Upper lobe of left lung (tissue), 6 donors: ENCODE measurements around the gene CSF3R. TPM values are rescaled to one million over a fixed set of nuclear protein-coding genes. Genes with fewer than 3 reads are reported as not detected.

ENCODE experiments used
- ATAC-seq, 2 donors: fragments of 200-7000 bp; cut with Tn5 transposase; one replicate each; pipeline ENCODE4 v1.9.1; 2022; ENCODE audit warnings: mild to moderate bottlenecking in 2 of 2, moderate library complexity in 2 of 2; ENCODE audit not compliant: low FRiP score in 2 of 2
- DNase-seq, 2 donors: peaks; one replicate each; pipeline ENCODE4 v3.0.0-alpha.2; 2019 to 2020
- H3K27ac ChIP-seq, 4 donors: fragments of 200-600 bp; sonication (generic); one replicate each; pipeline ENCODE4 v1.5.1; 2016 to 2019
- H3K27me3 ChIP-seq, 4 donors: fragments of 200-600 bp; sonication (generic); one replicate each; pipeline ENCODE4 v1.5.1; 2017 to 2019
- H3K36me3 ChIP-seq, 4 donors: fragments of 200-600 bp; sonication (generic); one replicate each; pipeline ENCODE4 v1.5.1; 2016 to 2019
- H3K4me1 ChIP-seq, 4 donors: fragments of 200-600 bp; sonication (generic); one replicate each; pipeline ENCODE4 v1.5.1; 2018 to 2019
- H3K4me3 ChIP-seq, 4 donors: fragments of 200-600 bp; sonication (generic); one replicate each; pipeline ENCODE4 v1.5.1; 2017 to 2019; ENCODE audit warnings: mild to moderate bottlenecking in 2 of 4, moderate library complexity in 1 of 4
- H3K9me3 ChIP-seq, 4 donors: fragments of 200-600 bp; sonication (generic); one replicate each; pipeline ENCODE4 v1.5.1; 2018 to 2019
- CTCF ChIP-seq, 6 experiments: fragments of 450-650 bp in 4 of 6; fragments of 200-600 bp in 2 of 6; sonication (generic) in 2 of 6; IDR thresholded peaks; one replicate each; pipeline ENCODE4 v1.5.1; 2016 to 2019; ENCODE audit warnings: antibody characterized with exemption in 6 of 6
- EP300 ChIP-seq, 4 donors: sonication (generic); formaldehyde crosslinking; IDR thresholded peaks; one replicate each; pipeline ENCODE4 v1.5.1; 2017; ENCODE audit warnings: antibody characterized with exemption in 4 of 4, control low read depth in 2 of 4
- POLR2A ChIP-seq, 4 donors: fragments of 450-650 bp; IDR thresholded peaks; one replicate each; pipeline ENCODE4 v1.5.1; 2016 to 2017; ENCODE audit warnings: antibody characterized with exemption in 4 of 4, mild to moderate bottlenecking in 2 of 4
- POLR2AphosphoS5 ChIP-seq, 2 donors: sonication (generic); formaldehyde crosslinking; IDR thresholded peaks; one replicate each; pipeline ENCODE4 v1.5.1; 2017; ENCODE audit warnings: antibody characterized with exemption in 2 of 2
- WGBS, 2 donors: methylation state at CpG; one replicate each; pipeline ENCODE4 v1.1.5; 2017 to 2018; 5-methylcytosine and 5-hydroxymethylcytosine counted together
- total RNA-seq, 6 donors: library from RNA; depleted of rRNA in 4 of 6; stranded (reverse); fragments of >200 nt in 4 of 6; gene quantifications; one replicate each; pipeline versions ENCODE4 v1.1.0 to v1.2.1, GENCODE V29; 2016 to 2021
- donor health status: DM: no; HTN: no; CAD: no; lungs with moderate emphysema.
- donor health status: DM: no; HTN: yes; CAD: no; lungs with severe emphysema.

The CSF3R gene
- total RNA-seq, 6 donors from 2014 or later, result 192 to 851 (median 261) TPM

DNA sequence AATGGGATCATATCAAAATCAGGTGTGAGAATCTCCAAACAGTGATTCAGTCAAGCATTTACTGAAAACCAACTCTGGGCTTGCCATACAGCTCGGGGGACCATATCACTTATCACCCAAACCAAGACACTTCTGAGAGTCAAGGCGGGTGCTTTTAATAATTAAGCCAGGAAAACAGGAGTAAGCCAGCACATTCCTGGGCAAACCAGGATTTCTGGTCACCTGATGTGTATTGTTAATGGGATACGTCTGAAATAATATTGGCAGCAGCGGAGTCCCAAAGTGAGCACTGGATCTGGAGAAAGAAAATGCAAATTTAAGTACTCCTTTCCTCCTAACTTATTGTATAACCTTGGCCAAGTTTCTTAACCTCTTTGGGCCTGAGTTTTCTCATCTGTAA is 50.1 kb downstream of the CSF3R start:
- peaks cover 0 to 16% (median 11%) of the 10 kb centered on the region in 4 donors for H3K36me3 ChIP-seq
- no peaks in the 10 kb centered on the region for H3K9me3 ChIP-seq
- no peak for DNase-seq
- 52% methylated on average over 3 to 4 of the region's 4 CpGs for WGBS, 2 donors
- no peak for TF ChIP-seq POLR2AphosphoS5 (IDR thresholded peaks at IDR 0.05)
- no peak for TF ChIP-seq CTCF (IDR thresholded peaks at IDR 0.05)
- TF ChIP-seq POLR2A (IDR thresholded peaks at IDR 0.05), result no peak
- TF ChIP-seq EP300 (IDR thresholded peaks at IDR 0.05), result no peak
- peak overlapping the region in 1 of 4 donors; percentile 35 for H3K27ac ChIP-seq
- H3K27me3 ChIP-seq, result no peaks in the 10 kb centered on the region
- peaks cover 0 to 10% (median 0%) of the 10 kb centered on the region in 4 donors for H3K4me1 ChIP-seq
- no peak overlapping the region for H3K4me3 ChIP-seq
- no peak for ATAC-seq

DNA sequence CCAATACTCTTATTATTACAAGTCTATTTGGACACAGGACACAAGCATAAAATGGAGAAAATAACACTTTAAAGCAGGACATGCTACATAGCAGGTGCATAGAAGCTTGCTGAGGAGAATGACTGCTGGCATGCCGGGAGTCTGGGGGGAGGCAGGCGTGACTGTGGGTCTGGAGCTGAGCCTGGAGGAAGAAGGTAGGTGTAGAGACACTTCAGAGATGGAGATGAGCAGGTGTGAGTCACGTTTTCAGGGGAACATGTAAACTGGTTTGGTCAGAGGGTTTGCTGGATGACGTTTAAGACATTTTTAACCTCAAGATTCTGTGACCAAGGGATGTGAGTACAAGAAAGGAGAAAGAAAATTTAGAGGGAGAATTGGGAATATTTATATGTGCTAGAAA is 56.9 kb downstream of the CSF3R start:
- DNase-seq (no peak), ATAC-seq (no peak)
- no peak for TF ChIP-seq POLR2A (IDR thresholded peaks at IDR 0.05)
- H3K27me3 ChIP-seq, result no peaks in the 10 kb centered on the region
- no peak overlapping the region for H3K4me3 ChIP-seq
- H3K4me1 ChIP-seq, result peaks cover 0 to 3% (median 0%) of the 10 kb centered on the region in 4 donors
- H3K27ac ChIP-seq, result no peak overlapping the region
- H3K36me3 ChIP-seq, result peaks cover 2 to 26% (median 13%) of the 10 kb centered on the region in 4 donors
- 75% methylated on average over 4 of the region's 4 CpGs for WGBS, 2 donors
- H3K9me3 ChIP-seq, result no peaks in the 10 kb centered on the region

GRCh38 chr1:36421649-36422048 is 61.1 kb downstream of the CSF3R start:
- TF ChIP-seq CTCF (IDR thresholded peaks at IDR 0.05), result no peak
- no peak for TF ChIP-seq EP300 (IDR thresholded peaks at IDR 0.05)
- TF ChIP-seq POLR2AphosphoS5 (IDR thresholded peaks at IDR 0.05), result no peak
- TF ChIP-seq POLR2A (IDR thresholded peaks at IDR 0.05), result no peak
- ATAC-seq (no peak), DNase-seq (no peak)
- Histone ChIP-seq H3K27ac (peak overlapping the region in 2 of 4 donors; percentile 8 to 56), H3K4me1 (peaks cover 4 to 11% (median 6%) of the 10 kb centered on the region in 4 donors), H3K4me3 (no peak overlapping the region), H3K36me3 (peaks cover 0 to 27% (median 13%) of the 10 kb centered on the region in 4 donors), H3K9me3 (no peaks in the 10 kb centered on the region), H3K27me3 (no peaks in the 10 kb centered on the region)
- 88 to 97% methylated on average over 7 of the region's 7 CpGs for WGBS, 2 donors

DNA sequence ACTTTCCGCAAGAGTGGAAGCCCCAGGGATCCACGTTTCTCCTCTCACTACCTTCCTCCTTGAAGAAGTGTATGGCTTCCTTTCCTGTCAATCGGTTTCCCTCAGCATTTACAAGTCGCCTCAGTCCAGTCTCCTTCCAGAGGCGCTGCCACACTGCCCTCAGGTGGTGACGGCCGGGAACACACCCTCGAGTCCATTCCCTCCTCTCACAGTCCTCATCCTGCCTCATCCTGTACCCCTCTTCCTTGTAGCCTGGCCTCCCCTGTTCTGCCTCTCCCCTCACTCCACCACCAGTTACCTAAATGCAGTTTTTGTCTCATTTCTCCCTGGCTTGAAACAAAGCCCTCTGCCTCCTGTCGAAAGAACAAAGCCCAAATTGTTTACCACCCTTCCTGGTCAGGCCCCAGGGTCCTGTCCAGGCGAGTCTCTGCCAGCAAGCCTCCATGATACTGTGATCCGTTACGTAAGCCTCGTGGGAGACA is 61.8 kb downstream of the CSF3R start:
- peaks cover 4 to 11% (median 6%) of the 10 kb centered on the region in 4 donors for H3K4me1 ChIP-seq
- no peaks in the 10 kb centered on the region for H3K27me3 ChIP-seq
- 16% methylated on average over 13 of the region's 13 CpGs for WGBS, 2 donors
- peak; percentile 95 to 97 for ATAC-seq
- H3K27ac ChIP-seq, result peak overlapping the region in 3 of 4 donors; percentile 8 to 56 (median 35)
- peak; percentile 88 to 95 for DNase-seq
- H3K36me3 ChIP-seq, result peaks cover 0 to 27% (median 13%) of the 10 kb centered on the region in 4 donors
- H3K4me3 ChIP-seq, result no peak overlapping the region
- H3K9me3 ChIP-seq, result no peaks in the 10 kb centered on the region
- peak; percentile 90 to 95 (median 92) for TF ChIP-seq CTCF (IDR thresholded peaks at IDR 0.05)
- no peak for TF ChIP-seq POLR2A (IDR thresholded peaks at IDR 0.05)

DNA sequence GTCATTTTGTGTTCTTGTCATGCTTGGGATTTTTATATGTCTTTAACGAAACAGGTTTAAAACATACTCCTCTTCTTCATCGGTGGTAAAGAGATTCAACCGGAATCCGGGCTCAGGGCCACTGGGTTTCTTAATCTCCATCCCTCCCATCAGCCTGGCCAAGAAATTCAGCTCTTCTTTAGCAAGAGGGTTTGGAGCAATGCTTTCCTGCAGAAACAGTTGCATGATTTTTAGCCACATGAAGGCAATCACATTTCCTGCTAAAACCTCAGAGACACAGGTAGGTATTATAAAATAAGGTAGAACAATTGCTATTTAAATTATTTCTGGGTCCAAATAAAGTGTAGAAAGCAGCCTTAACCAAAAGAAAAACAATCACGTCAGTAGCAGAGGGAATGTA is 62.3 kb downstream of the CSF3R start:
- TF ChIP-seq POLR2A (IDR thresholded peaks at IDR 0.05) (no peak), CTCF (IDR thresholded peaks at IDR 0.05) (no peak), EP300 (IDR thresholded peaks at IDR 0.05) (no peak), POLR2AphosphoS5 (IDR thresholded peaks at IDR 0.05) (no peak)
- Histone ChIP-seq H3K27ac (peak overlapping the region in 1 of 4 donors; percentile 35), H3K27me3 (no peaks in the 10 kb centered on the region), H3K4me3 (no peak overlapping the region), H3K9me3 (no peaks in the 10 kb centered on the region), H3K4me1 (peaks cover 4 to 11% (median 6%) of the 10 kb centered on the region in 4 donors), H3K36me3 (peaks cover 0 to 27% (median 13%) of the 10 kb centered on the region in 4 donors)
- DNase-seq (no peak), ATAC-seq (peak in 1 of 2 donors; percentile 71)
- 42 to 49% methylated on average over 5 of the region's 5 CpGs for WGBS, 2 donors
